K562 (cell line): Measurements from ENCODE around the gene CTSK.

Source experiments
- ATF2 ChIP-seq: sonication (generic); formaldehyde crosslinking; IDR thresholded peaks from 2 replicates; pipeline ENCODE4 v1.8.1; 2022; ENCODE audit warnings: missing genetic modification reagents
- EZH2 ChIP-seq: IDR thresholded peaks from 2 replicates; pipeline ENCODE4 v1.6.1; 2012; ENCODE audit warnings: low read depth, mild to moderate bottlenecking, inconsistent platforms, low read length, borderline replicate concordance
- HNRNPH1 ChIP-seq: fragments of 200-400 bp; formaldehyde crosslinking; optimal IDR thresholded peaks from 2 replicates; pipeline ENCODE3; 2017; ENCODE audit warnings: low read depth, mild to moderate bottlenecking, low read length, moderate library complexity
- SNAPC5 ChIP-seq: fragments of 250-450 bp; sonication (Bioruptor Pico); IDR thresholded peaks from 2 replicates; pipeline ENCODE4 v1.8.0; 2021; ENCODE audit warnings: moderate library complexity, mild to moderate bottlenecking, inconsistent platforms
- SOX6 ChIP-seq: fragments of 450-650 bp; IDR thresholded peaks from 2 replicates; pipeline ENCODE4 v1.6.1; 2014; ENCODE audit warnings: mild to moderate bottlenecking
- ZC3H4 ChIP-seq: sonication (generic); formaldehyde crosslinking; IDR thresholded peaks from 2 replicates; pipeline ENCODE4 v1.9.0; 2021; ENCODE audit warnings: missing genetic modification reagents, borderline replicate concordance
- ZNF146 ChIP-seq: IDR thresholded peaks from one replicate; pipeline ENCODE4 v1.6.1; 2018; ENCODE audit warnings: missing compliant biosample characterization; ENCODE audit not compliant: unreplicated experiment

- TF ChIP-seq EZH2 = no peak
- TF ChIP-seq HNRNPH1 = no peak
- no peak for TF ChIP-seq ZC3H4
- no peak for TF ChIP-seq ZNF146 (CRISPR knock-in tag)
- TF ChIP-seq SNAPC5 (CRISPR knock-in tag) = no peak
- TF ChIP-seq ATF2 = no peak
- TF ChIP-seq SOX6 = no peak
These were observed 42.6 kb downstream of the CTSK start, which contains the start of gene CTSS for GRCh38 chr1:150765296-150765976.
